Stimulated activated CD8-positive, alpha-beta memory T cell treated with anti-CD3 and anti-CD28 coated beads, Interleukin-7, amount 100 ng/mL, for 48 hours (primary cell): Measurements from ENCODE around the gene USP19.

Source experiments
- DNase-seq, 2 donors: peaks; one replicate each; pipeline ENCODE4 v3.0.0-alpha.2; 2020; ENCODE audit warnings: low read depth in 1 of 2; ENCODE audit errors: extremely low read depth in 1 of 2

USP19 gene

DNA sequence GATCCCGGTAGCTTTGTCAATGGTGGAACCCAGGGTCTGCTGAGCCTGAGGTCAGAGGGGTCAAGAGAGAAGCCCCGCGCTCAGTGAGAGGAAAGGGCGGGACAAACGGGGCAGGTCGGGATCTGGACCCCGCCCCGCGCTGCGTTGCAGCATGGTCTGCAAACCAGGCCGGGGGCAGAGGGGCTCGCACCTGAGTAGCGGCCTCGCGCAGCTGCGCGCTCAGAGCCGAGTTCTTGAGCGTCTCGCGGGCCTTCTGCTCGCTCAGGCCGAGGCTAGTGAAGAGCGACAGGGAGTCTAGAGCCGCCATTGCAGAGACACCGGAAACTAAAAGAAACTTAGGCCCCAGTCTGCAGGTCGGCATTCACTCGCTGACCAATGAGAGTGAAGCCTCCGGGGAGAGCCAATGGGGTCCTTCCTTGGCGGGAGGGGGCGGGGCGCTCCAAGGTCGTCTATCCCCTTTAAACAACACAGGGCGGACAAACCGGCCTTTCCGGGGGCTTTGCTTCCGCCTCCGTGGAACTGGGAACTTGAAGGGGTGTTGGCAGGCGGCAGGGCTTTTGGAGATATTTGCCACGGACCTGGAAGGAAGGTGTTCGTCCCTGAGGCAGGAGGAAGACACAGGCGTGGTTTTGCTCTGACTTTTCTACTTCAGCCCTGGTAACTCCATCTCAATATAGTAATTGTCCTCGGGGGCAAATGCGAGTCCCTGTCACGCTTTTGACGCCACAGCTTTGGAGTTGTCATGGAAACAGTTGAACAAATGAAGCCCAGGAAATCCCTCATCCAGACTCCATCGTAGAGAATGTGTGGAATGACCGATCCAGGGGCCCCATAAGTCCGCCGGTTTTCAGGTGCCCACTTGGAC, 16.0 kb downstream of the USP19 start, which contains the start of gene QARS1:
Gene QARS1 (minus strand): TSS at position 331 of the 865 bp plus-strand sequence. CDS start 24 bp downstream, at position 307.
- DNase-seq, result peak; percentile 79 to 88

GRCh38 chr3:49104052-49104426, 16.6 kb downstream of the USP19 start:
- no peak for DNase-seq

- DNase-seq, result no peak
Observed at GRCh38 chr3:49100046-49100615, 20.5 kb downstream of the USP19 start.

DNA sequence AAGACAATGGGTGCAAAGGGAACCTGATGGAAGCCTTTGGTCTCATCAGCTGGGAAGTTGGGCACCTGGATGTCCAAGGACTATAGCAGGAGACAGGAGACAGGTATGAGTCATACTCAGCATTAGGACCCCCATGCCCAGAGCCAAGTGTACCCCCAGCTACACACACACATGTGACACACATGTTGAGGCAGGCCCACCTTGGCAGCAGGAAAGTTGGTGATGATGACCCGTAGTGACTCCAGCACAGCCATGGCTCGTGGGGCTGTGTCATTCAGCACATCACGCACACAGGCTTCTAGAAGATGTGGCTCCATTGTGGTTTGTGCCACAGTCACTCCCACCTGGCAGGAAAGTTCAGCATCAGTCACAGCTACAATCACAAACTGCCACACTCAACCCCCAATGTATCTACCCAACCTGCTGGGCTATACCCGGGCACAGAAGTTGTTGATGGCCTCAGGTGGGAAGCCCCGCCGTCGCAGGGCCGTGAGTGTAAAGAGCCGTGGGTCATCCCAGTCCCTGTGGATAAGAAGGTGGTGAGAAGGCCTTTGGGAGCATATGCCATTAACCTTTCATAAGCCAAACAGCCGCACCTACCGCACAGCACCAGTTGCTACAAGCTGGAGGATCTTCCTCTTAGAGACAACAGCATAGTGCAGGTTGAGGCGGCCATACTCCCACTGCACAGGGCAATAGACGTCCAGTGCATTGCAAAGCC, 21.6 kb downstream of the USP19 start:
- DNase-seq, result no peak

DNA sequence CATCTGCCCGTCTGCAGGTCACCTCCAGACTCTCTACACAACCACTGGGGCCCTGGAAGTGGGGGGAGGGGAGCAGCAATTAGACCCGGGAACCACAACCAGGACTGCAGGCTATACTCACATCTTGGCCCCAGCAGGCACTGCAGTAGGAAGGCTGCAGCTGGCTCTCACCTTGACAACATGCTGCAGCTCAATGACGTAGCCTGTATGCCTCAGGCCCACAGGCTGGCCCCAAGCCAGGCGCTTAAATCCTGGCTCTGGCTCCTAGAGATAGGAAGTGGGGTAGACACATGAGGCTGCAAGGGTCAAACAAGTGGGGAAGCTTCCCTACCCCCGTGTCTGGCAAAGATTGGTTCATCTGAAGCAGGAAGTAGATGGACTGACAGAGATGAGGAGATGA, 22.2 kb downstream of the USP19 start:
- DNase-seq, result no peak

GRCh38 chr3:49093853-49094767, 26.5 kb downstream of the USP19 start, which contains the start of gene QRICH1:
TSS of gene QRICH1 (minus strand) at chr3:49094071. CDS start at chr3:49077017, 17,054 bp downstream.
- peak; percentile 86 to 95 for DNase-seq

DNA sequence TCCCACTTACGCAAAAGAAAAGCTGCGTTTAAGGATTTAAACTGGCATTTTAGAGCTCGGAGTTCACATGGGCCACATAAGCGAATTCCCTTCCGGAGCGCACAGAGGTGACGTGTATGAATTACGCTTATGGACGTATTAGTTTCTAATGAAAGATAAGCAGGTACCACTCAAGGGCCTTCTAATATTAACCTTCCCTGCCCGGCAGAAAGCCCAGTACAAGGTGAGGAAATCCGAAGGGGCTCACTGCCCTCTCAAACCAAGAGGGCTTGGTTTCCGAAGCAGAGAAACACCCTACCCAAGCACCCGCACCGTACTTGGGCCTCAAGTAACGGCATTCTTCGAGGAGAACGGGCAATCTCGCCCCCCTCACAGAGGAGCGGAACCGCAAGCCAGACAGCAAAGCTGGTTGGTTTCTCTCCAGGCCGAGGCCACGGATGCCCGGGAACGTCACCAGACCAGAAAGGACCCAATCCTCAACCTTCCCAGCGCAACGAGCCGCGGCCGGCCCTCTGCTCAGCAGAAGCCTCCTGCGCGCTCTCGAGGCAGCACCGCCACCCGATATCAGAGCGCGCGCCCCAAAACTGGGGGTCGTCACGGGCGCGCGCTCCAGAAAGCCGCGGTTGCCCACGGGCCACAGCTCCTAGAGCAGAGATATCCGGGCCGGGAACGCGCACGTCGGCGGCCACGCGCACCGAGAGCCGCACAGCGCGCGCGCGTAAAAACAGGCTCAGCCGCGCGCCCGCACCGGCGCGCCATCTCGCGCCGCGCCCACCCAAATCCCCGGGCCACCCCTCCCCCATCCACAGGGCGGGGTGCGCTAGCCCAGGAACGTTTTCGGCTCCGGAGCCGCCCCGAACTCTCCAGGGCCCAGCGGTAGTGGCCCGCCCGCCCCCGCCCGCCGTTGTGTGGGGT, 27.4 kb downstream of the USP19 start:
- DNase-seq, result peak; percentile 69 to 70

DNA sequence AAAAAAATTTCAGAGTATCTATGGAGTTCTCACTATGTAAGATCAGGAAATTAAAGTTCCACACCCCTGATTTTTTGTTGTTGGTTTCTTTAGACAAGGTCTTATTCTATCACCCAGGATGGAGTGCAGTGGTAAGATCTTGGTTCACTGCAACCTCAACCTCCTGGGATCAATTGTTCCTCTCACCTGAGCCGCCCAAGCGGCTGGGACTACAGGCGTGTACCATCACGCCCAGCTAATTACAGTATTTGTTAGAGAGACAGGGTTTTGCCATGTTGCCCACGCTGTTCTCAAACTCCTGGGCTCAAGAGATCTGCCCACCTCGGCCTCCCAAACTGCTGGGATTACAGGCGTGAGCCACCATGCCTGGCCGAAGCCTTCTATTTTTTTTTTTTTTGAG, 39.2 kb downstream of the USP19 start:
- no peak for DNase-seq

DNA sequence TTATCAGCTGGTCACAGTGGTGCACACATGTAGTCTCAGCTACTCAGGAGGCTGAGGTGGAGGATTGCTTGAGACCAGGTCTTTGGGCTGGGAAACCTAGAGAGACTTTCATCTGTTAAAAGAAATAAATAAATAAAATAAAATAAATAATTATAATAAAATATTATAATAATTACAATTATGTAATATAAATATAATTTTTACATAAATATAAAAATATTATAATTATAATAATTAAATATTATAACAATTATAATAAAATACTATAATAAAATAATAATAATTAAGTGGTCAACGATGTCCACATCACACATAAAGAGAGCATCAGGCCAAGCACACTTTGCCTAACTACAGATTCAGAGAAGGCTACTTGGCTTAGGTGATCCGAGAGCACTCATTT, 41.4 kb downstream of the USP19 start:
- no peak for DNase-seq

DNA sequence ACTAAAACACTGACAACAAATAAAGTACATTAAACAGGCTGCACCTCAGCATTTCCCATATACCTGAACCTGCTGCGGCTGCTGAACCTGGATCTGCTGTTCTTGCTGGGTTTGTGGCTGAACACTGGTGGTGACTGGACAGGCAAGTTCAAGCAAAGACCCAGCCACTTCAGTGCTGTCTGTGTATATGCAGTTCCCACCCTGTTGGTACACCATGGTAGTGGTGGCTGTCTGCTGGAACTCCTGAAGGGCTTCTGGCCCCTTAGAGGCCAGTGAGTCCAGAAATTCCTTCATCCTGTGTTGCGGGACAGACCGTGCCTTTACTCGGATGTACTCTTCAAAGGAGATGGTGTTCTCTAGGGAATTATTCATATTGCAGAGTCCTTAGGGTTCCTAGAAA, 44.0 kb downstream of the USP19 start:
- DNase-seq, result no peak

GRCh38 chr3:49076116-49076515, 44.5 kb downstream of the USP19 start:
- no peak for DNase-seq
